HCT116 (cell line): ENCODE data around the gene CD63. TPM values are rescaled to one million over a fixed set of nuclear protein-coding genes. Genes with fewer than 3 reads are reported as not detected.

Source experiments
- ATAC-seq: fragments of 200-7000 bp; cut with Tn5 transposase; 2 replicates; pipeline ENCODE4 v1.9.1; 2020; ENCODE audit warnings: mild to moderate bottlenecking, moderate library complexity
- BruUV-seq: library from RNA; stranded (reverse); fragments of 400-500 nt; replicated peaks from 2 replicates; lab custom pipeline; 2021; lab: Mats Ljungman, UMichigan
- CTCF ChIA-PET: fragments of 300-600 bp; sonication (Branson Sonifier 250); formaldehyde crosslinking; loops from one replicate; lab custom pipeline; 2021; ENCODE audit warnings: antibody characterized with exemption; lab: Charles Lee
- POLR2A ChIA-PET: fragments of 300-600, 350-600 bp; sonication (Branson Sonifier 250); formaldehyde crosslinking; loops from one replicate; lab custom pipeline; 2021; ENCODE audit warnings: antibody characterized with exemption; lab: Charles Lee
- RAD21 ChIA-PET, 2 experiments: fragments of 300-600 bp; sonication (Branson Sonifier 250); formaldehyde crosslinking; loops; one replicate each; lab custom pipeline; 2023; ENCODE audit warnings: low total read pairs in 2 of 2; ENCODE audit not compliant: uncharacterized antibody in 2 of 2, unreplicated experiment in 2 of 2, low non-redundant PET in 1 of 2; lab: Charles Lee
- DNase-seq: peaks from one replicate; pipeline ENCODE4 v3.0.0-alpha.2; 2010; ENCODE audit warnings: low read depth, low spot score
- H2AFZ ChIP-seq: fragments of 200-600 bp; shearing (Covaris generic), sonication (generic); 2 replicates; pipeline ENCODE4 v1.6.1; 2017; ENCODE audit warnings: low read depth, mixed run types, mixed read lengths, antibody characterized with exemption, low read length; ENCODE audit not compliant: poor library complexity, severe bottlenecking
- H3K27ac ChIP-seq: 2 replicates; pipeline ENCODE4 v1.5.1; 2012; ENCODE audit warnings: low read depth, low read length
- H3K27me3 ChIP-seq: fragments of 200-600 bp; sonication (generic); 2 replicates; pipeline ENCODE4 v1.6.1; 2016; ENCODE audit warnings: mixed run types, low read length, mixed read lengths; ENCODE audit not compliant: insufficient read depth
- H3K36me3 ChIP-seq, 2 experiments: fragments of 200-500 bp in 1 of 2; fragments of 200-600 bp in 1 of 2; sonication (Bioruptor generic) in 1 of 2; sonication (generic) in 1 of 2; 2 replicates each; pipeline versions ENCODE4 v1.5.1 to v1.6.1; 2014 to 2016; ENCODE audit warnings: low read length in 2 of 2, inconsistent platforms in 1 of 2, mixed read lengths in 1 of 2, mixed run types in 1 of 2; ENCODE audit not compliant: insufficient read depth in 2 of 2, control insufficient read depth in 1 of 2
- H3K4me1 ChIP-seq, 2 experiments: fragments of 200-600 bp in 1 of 2; sonication (generic) in 1 of 2; 2 replicates each; pipeline versions ENCODE4 v1.5.1 to v1.6.1; 2012 to 2017; ENCODE audit warnings: low read length in 2 of 2, inconsistent platforms in 1 of 2, mild to moderate bottlenecking in 1 of 2, mixed read lengths in 1 of 2, mixed run types in 1 of 2, moderate library complexity in 1 of 2; ENCODE audit not compliant: insufficient read depth in 2 of 2, control insufficient read depth in 1 of 2
- H3K4me2 ChIP-seq: fragments of 200-600 bp; sonication (generic); 2 replicates; pipeline ENCODE4 v1.6.1; 2017; ENCODE audit warnings: mixed run types, low read length, mixed read lengths
- H3K4me3 ChIP-seq, 2 experiments: fragments of 200-600 bp in 1 of 2; sonication (generic) in 1 of 2; replicated peaks in 1 of 2; 2 replicates each; pipeline ENCODE4 v1.5.1; 2011 to 2016; ENCODE audit warnings: low read length in 2 of 2, control low read depth in 1 of 2, low read depth in 1 of 2, mild to moderate bottlenecking in 1 of 2, mixed read lengths in 1 of 2, mixed run types in 1 of 2
- H3K79me2 ChIP-seq: fragments of 200-600 bp; sonication (generic); 2 replicates; pipeline ENCODE4 v1.6.1; 2017; ENCODE audit warnings: mild to moderate bottlenecking, mixed run types, low read length, moderate library complexity, mixed read lengths; ENCODE audit not compliant: insufficient read depth
- H3K9ac ChIP-seq: fragments of 200-600 bp; sonication (generic); 2 replicates; pipeline ENCODE4 v1.6.1; 2016; ENCODE audit warnings: low read length, mixed read lengths
- H3K9me2 ChIP-seq: fragments of 200-600 bp; sonication (generic), shearing (Covaris generic); 2 replicates; pipeline ENCODE4 v1.6.1; 2017; ENCODE audit warnings: mixed run types, mild to moderate bottlenecking, moderate library complexity; ENCODE audit not compliant: insufficient read depth
- H3K9me3 ChIP-seq, 2 experiments: fragments of 200-500 bp in 1 of 2; fragments of 200-600 bp in 1 of 2; sonication (Bioruptor generic) in 1 of 2; sonication (generic) in 1 of 2; 2 replicates each; pipeline ENCODE4 v1.6.1; 2014 to 2017; ENCODE audit warnings: low read length in 2 of 2, mixed read lengths in 2 of 2, inconsistent platforms in 1 of 2, low read depth in 1 of 2, mild to moderate bottlenecking in 1 of 2, mixed run types in 1 of 2, moderate library complexity in 1 of 2; ENCODE audit not compliant: control insufficient read depth in 1 of 2, insufficient read depth in 1 of 2
- H4K20me1 ChIP-seq: fragments of 200-600 bp; sonication (generic), shearing (Covaris generic); 2 replicates; pipeline ENCODE4 v1.6.1; 2017; ENCODE audit warnings: mixed run types, mild to moderate bottlenecking, moderate library complexity; ENCODE audit not compliant: insufficient read depth
- CBX3 ChIP-seq: IDR thresholded peaks from 2 replicates; pipeline ENCODE4 v1.6.1; 2012; ENCODE audit warnings: low read depth
- CEBPB ChIP-seq: IDR thresholded peaks from 2 replicates; pipeline ENCODE4 v1.6.1; 2012; ENCODE audit warnings: low read depth
- EGR1 ChIP-seq: IDR thresholded peaks from 2 replicates; pipeline ENCODE4 v1.6.1; 2012; ENCODE audit warnings: low read depth
- EZH2 ChIP-seq: fragments of 200-600 bp; sonication (generic); IDR thresholded peaks from 2 replicates; pipeline ENCODE4 v1.6.1; 2017; ENCODE audit warnings: antibody characterized with exemption, mixed run types
- JUND ChIP-seq: IDR thresholded peaks from 2 replicates; pipeline ENCODE4 v1.6.1; 2012
- POLR2A ChIP-seq: IDR thresholded peaks from 2 replicates; pipeline ENCODE4 v1.7.0; 2011; ENCODE audit warnings: borderline replicate concordance; ENCODE audit not compliant: insufficient read depth, insufficient read length; ENCODE audit errors: extremely low read depth
- RAD21 ChIP-seq: IDR thresholded peaks from 2 replicates; pipeline ENCODE4 v1.6.1; 2012; ENCODE audit warnings: low read depth, mild to moderate bottlenecking
- SIN3A ChIP-seq: IDR thresholded peaks from 2 replicates; pipeline ENCODE4 v1.6.1; 2012; ENCODE audit warnings: low read depth
- SP1 ChIP-seq: IDR thresholded peaks from 2 replicates; pipeline ENCODE4 v1.6.1; 2012; ENCODE audit warnings: low read depth
- SRF ChIP-seq: IDR thresholded peaks from 2 replicates; pipeline ENCODE4 v1.6.1; 2012; ENCODE audit warnings: low read depth
- TCF7L2 ChIP-seq: IDR thresholded peaks from 2 replicates; pipeline ENCODE4 v1.7.0; 2011; ENCODE audit warnings: borderline replicate concordance, inconsistent platforms; ENCODE audit not compliant: insufficient read depth, insufficient read length; ENCODE audit errors: extremely low read depth
- YY1 ChIP-seq: IDR thresholded peaks from 2 replicates; pipeline ENCODE4 v1.6.1; 2011; ENCODE audit warnings: low read length, low read depth, moderate library complexity, mild to moderate bottlenecking; ENCODE audit not compliant: insufficient replicate concordance; ENCODE audit errors: extremely low read depth
- intact Hi-C: fragments of 100-400 bp; cut with micrococcal nuclease; formaldehyde crosslinking; loops from 2 replicates; pipeline ENCODE4 v1.10.0; 2022
- total RNA-seq: library from RNA; stranded (reverse); gene quantifications from one replicate; pipeline ENCODE4 v1.2.1, GENCODE V29; 2021; ENCODE audit not compliant: unreplicated experiment
- TF ChIP-seq, protein P1 (sequence below), 3 experiments: fragments of 200-600 bp in 1 of 3; sonication (generic) in 1 of 3; IDR thresholded peaks in 2 of 3; conservative IDR thresholded peaks in 1 of 3; 2 replicates each; pipeline ENCODE4 v1.5.1; 2012 to 2017; ENCODE audit warnings: low read depth in 2 of 3, low read length in 2 of 3, antibody characterized with exemption in 1 of 3, borderline replicate concordance in 1 of 3, control low read depth in 1 of 3, mild to moderate bottlenecking in 1 of 3, mixed read lengths in 1 of 3, mixed run types in 1 of 3, moderate library complexity in 1 of 3; ENCODE audit not compliant: insufficient read depth in 1 of 3
- TF ChIP-seq, protein P2 (sequence below): IDR thresholded peaks from 2 replicates; pipeline ENCODE4 v1.6.1; 2011; ENCODE audit warnings: mild to moderate bottlenecking, low read length, moderate library complexity; ENCODE audit not compliant: insufficient replicate concordance; ENCODE audit errors: extremely low read depth

The CD63 gene
- total RNA-seq, 1 experiment from 2014 or later: 355 TPM

DNA sequence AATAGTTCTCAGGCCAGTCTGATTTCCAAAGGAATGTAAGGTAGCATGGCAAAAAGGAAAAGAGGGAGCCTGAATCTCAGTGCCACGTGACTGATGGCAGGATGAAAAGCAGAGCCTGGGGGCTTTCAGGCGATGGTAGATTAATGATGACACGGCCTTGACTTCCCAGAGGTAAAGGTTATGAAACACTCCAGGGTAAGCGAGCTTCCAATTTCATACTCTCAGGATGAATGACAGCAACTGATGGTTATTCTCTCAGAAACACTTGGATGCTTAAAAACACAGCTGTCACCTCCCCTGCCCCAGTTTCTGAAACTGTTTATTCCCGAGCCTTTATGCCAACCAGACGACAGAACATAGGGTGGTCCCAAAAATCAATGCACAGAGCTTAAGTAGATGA, 42.9 kb upstream of the CD63 start:
- peaks cover 30% of the 10 kb centered on the region; the same call in 1 of the 2 replicates for H3K79me2 ChIP-seq
- no TSS peak for BruUV-seq
- no peaks in the 10 kb centered on the region for H3K4me1 ChIP-seq
- no peaks in the 10 kb centered on the region for H3K9me2 ChIP-seq
- H4K20me1 ChIP-seq: 0 out of 2 replicates have a peak, but pooled peaks cover 4% of the 10 kb centered on the region
- H2AFZ ChIP-seq: no peak overlapping the region
- ATAC-seq: no peak
- POLR2A ChIA-PET: no interaction called here
- RAD21 ChIA-PET: no interaction called here
- no peak overlapping the region for H3K27ac ChIP-seq
- H3K27me3 ChIP-seq: no peaks in the 10 kb centered on the region
- no peak for DNase-seq
- peaks cover 8% of the 10 kb centered on the region in 2 experiments; a peak in 2 of 4 replicates for H3K36me3 ChIP-seq
- intact Hi-C loops: loop anchor here (2.0 kb wide), 1 partner anchor 19 kb away; no protein-coding TSS in a partner anchor
- no peak overlapping the region for H3K4me2 ChIP-seq
- no peak for TF ChIP-seq CEBPB
- no peak for TF ChIP-seq POLR2A
- TF ChIP-seq YY1: no peak
- TF ChIP-seq, protein P1, sequence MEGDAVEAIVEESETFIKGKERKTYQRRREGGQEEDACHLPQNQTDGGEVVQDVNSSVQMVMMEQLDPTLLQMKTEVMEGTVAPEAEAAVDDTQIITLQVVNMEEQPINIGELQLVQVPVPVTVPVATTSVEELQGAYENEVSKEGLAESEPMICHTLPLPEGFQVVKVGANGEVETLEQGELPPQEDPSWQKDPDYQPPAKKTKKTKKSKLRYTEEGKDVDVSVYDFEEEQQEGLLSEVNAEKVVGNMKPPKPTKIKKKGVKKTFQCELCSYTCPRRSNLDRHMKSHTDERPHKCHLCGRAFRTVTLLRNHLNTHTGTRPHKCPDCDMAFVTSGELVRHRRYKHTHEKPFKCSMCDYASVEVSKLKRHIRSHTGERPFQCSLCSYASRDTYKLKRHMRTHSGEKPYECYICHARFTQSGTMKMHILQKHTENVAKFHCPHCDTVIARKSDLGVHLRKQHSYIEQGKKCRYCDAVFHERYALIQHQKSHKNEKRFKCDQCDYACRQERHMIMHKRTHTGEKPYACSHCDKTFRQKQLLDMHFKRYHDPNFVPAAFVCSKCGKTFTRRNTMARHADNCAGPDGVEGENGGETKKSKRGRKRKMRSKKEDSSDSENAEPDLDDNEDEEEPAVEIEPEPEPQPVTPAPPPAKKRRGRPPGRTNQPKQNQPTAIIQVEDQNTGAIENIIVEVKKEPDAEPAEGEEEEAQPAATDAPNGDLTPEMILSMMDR (IDR thresholded peaks at IDR 0.05 in 2 of 3, conservative IDR thresholded peaks at IDR 0.05 in 1 of 3; ENCODE audit: borderline replicate concordance in 1 of 3, insufficient read depth in 1 of 3, low read depth in 2 of 3, low read length in 2 of 3): no peak
- no peak for TF ChIP-seq SIN3A
- TF ChIP-seq EZH2: no peak
- no peak for TF ChIP-seq SP1
- TF ChIP-seq TCF7L2: no peak
- TF ChIP-seq RAD21: no peak
- no peak overlapping the region for H3K9ac ChIP-seq
- H3K9me3 ChIP-seq: no peaks in the 10 kb centered on the region
- CTCF ChIA-PET: no interaction called here
- H3K4me3 ChIP-seq: no peak overlapping the region

DNA sequence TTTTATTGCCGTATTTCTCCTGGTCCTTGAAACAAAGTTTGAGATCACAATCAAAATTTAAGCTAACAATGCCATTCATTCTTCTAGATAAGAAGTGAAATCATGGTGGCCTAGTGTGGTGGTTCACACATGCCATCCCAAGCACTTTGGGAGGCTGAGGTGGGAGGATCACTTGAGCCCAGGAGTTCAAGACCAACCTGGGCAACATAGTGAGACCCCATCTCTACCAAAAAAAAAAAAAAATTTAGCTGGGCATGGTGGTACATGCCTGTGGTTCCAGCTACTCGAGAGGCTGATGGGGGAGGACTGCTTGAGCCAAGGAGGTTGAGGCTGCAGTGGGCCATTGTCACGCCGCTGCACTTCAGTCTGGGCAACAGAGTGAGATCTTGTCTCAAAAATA, 38.3 kb upstream of the CD63 start:
- Histone ChIP-seq H3K9ac (no peak overlapping the region), H3K9me2 (no peaks in the 10 kb centered on the region), H3K27ac (no peak overlapping the region), H4K20me1 (no peaks in the 10 kb centered on the region), H3K79me2 (peaks cover 15% of the 10 kb centered on the region; the same call in 1 of the 2 replicates), H3K4me3 (no peak overlapping the region), H3K9me3 (no peaks in the 10 kb centered on the region), H3K36me3 (peaks cover 8 to 12% of the 10 kb centered on the region in 2 experiments; a peak in 2 of 4 replicates), H2AFZ (no peak overlapping the region), H3K4me1 (no peaks in the 10 kb centered on the region), H3K4me2 (no peak overlapping the region), H3K27me3 (no peaks in the 10 kb centered on the region)
- RAD21 ChIA-PET: no interaction called here
- no peak for ATAC-seq
- DNase-seq: no peak
- POLR2A ChIA-PET: interaction anchor here (0.6 kb wide), 1 partner anchor 23 kb away, joined by 3 read pairs; no protein-coding TSS in a partner anchor
- CTCF ChIA-PET: no interaction called here
- no TSS peak for BruUV-seq
- intact Hi-C loops: no loop called here
- TF ChIP-seq SIN3A: no peak
- TF ChIP-seq RAD21: no peak
- no peak for TF ChIP-seq EZH2
- TF ChIP-seq CEBPB: no peak
- no peak for TF ChIP-seq YY1
- no peak for TF ChIP-seq JUND
- TF ChIP-seq SRF: no peak
- TF ChIP-seq, protein P1 (IDR thresholded peaks at IDR 0.05 in 2 of 3, conservative IDR thresholded peaks at IDR 0.05 in 1 of 3; ENCODE audit: borderline replicate concordance in 1 of 3, insufficient read depth in 1 of 3, low read depth in 2 of 3, low read length in 2 of 3): no peak
- no peak for TF ChIP-seq EGR1
- TF ChIP-seq CBX3: no peak
- TF ChIP-seq, protein P2, sequence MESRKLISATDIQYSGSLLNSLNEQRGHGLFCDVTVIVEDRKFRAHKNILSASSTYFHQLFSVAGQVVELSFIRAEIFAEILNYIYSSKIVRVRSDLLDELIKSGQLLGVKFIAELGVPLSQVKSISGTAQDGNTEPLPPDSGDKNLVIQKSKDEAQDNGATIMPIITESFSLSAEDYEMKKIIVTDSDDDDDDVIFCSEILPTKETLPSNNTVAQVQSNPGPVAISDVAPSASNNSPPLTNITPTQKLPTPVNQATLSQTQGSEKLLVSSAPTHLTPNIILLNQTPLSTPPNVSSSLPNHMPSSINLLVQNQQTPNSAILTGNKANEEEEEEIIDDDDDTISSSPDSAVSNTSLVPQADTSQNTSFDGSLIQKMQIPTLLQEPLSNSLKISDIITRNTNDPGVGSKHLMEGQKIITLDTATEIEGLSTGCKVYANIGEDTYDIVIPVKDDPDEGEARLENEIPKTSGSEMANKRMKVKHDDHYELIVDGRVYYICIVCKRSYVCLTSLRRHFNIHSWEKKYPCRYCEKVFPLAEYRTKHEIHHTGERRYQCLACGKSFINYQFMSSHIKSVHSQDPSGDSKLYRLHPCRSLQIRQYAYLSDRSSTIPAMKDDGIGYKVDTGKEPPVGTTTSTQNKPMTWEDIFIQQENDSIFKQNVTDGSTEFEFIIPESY: no peak
